Measurements from ENCODE around the gene SAFB.
"Not testable (repeated sequence)": the region's sequence is repeated elsewhere in the genome, so short reads cannot be mapped to it uniquely, and the experiment has no call there.

Gene SAFB

DNA sequence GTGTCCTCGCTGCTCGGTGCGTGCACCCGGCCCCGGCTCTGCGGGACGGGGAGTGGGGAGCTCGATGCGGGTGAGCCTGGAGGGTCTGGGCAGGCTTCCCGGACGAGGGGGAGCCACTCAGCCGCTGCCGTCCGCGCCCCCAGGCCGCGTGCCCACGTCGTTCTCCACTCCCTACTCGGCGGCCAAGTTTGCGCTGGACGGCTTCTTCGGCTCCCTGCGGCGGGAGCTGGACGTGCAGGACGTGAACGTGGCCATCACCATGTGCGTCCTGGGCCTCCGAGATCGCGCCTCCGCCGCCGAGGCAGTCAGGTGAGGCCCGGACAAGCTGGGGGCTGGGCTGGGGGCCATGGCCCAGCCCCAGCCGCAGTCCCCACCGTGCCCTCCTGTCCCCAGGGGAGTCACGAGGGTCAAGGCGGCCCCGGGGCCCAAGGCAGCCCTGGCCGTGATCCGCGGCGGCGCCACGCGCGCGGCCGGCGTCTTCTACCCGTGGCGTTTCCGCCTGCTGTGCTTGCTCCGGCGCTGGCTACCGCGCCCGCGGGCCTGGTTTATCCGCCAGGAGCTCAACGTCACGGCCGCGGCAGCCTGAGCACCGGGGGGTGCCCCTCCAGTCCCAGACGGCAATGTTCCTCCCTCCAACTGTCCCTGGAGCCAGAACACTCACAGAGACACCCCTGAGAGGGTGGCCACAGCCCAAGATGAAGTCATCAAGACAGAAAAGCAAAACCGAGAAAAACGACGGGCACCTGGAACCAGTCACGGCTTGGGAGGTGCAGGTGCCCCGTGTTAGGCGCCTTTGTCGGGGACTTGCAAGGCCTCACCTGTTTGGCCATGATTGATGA lies 64.7 kb downstream of the SAFB start:
- peak overlapping the region; percentile 29 for H2AFZ ChIP-seq
- H3K36me3 ChIP-seq (ENCODE audit: control insufficient read depth, insufficient read depth, low read length) = no peaks in the 10 kb centered on the region
- peak overlapping the region; percentile 85 for H3K4me2 ChIP-seq (ENCODE audit: low read length)
- no peaks in the 10 kb centered on the region for H3K27me3 ChIP-seq (ENCODE audit: control insufficient read depth, insufficient read depth, low read length)
- no peaks in the 10 kb centered on the region for H3K9me3 ChIP-seq (ENCODE audit: control insufficient read depth, low read length)
- no peak overlapping the region for H3K27ac ChIP-seq
- peak overlapping the region; percentile 64 for H3K4me3 ChIP-seq (ENCODE audit: low read depth, low read length)
- H3K79me2 ChIP-seq = peaks cover 14% of the 10 kb centered on the region
- H3K9ac ChIP-seq = no peak overlapping the region
- no peak for TF ChIP-seq CTCF (IDR thresholded peaks at IDR 0.05)
- H3K4me1 ChIP-seq = no peaks in the 10 kb centered on the region

- H3K4me2 ChIP-seq (ENCODE audit: low read length); H3K4me1 ChIP-seq: not testable (repeated sequence)
These were observed 65.5 kb downstream of the SAFB start for GRCh38 chr19:5688262-5688881.

DNA sequence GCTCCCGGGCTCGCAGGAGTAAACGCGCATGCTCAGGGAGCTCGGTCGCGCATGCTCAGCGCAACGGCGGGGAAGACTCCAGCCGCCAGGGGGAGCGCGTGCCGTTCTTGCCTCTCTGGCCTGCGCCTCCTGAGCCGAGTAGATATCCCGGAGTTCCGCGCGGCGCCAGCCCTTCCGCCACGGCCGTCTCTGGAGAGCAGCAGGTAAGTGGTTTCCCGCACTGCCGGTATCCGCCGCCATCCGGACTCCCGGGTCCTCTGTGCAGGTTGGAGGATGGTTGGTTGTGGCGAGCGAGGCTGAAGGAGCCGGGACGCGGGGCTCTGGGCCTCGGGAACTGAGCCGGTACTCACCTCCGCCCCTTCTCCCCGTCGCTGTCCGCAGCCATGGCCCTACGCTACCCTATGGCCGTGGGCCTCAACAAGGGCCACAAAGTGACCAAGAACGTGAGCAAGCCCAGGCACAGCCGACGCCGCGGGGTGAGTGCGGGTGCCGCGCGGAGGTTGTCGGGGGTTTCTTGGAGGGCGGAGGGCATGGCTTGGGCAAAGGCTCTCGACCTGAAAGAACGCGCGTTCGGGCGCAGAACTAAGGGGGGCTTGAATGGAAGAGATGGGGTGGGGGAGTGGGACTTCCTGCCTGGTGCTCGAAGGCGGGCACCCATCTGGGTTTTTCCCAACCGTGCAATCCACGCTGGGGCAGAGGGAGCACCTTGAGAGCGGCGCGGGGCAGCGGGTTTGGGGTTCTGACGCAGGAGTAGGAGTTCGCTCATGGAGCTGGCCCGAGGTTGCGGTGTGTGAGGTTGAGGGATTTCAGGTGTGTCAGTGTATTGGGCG lies 67.5 kb downstream of the SAFB start, which contains the start of gene RPL36:
Gene RPL36 (plus strand): TSS at position 171 of the 830 bp plus-strand sequence. CDS start 213 bp downstream, at position 384.
- peaks cover 26% of the 10 kb centered on the region for H3K79me2 ChIP-seq
- peak within 1 kb of the TSS; percentile 79 for H3K27ac ChIP-seq
- H3K9me3 ChIP-seq (ENCODE audit: control insufficient read depth, low read length) = no peaks in the 10 kb centered on the region
- peak within 1 kb of the TSS; percentile 69 for H3K9ac ChIP-seq
- H3K27me3 ChIP-seq (ENCODE audit: control insufficient read depth, insufficient read depth, low read length) = no peaks in the 10 kb centered on the region
- peak within 1 kb of the TSS; percentile 85 for H2AFZ ChIP-seq
- peak within 1 kb of the TSS; percentile 94 for H3K4me3 ChIP-seq (ENCODE audit: low read depth, low read length)
- peak; percentile 95 for TF ChIP-seq CTCF (IDR thresholded peaks at IDR 0.05)
- H3K4me1 ChIP-seq = no peaks in the 10 kb centered on the region
- H3K36me3 ChIP-seq (ENCODE audit: control insufficient read depth, insufficient read depth, low read length) = no peaks in the 10 kb centered on the region
- peak within 1 kb of the TSS; percentile 93 for H3K4me2 ChIP-seq (ENCODE audit: low read length)

More at GRCh38 chr19:5688262-5688881, 65.5 kb downstream of the SAFB start:
- H3K27me3 ChIP-seq (ENCODE audit: control insufficient read depth, insufficient read depth, low read length); H3K9me3 ChIP-seq (ENCODE audit: control insufficient read depth, low read length); H3K36me3 ChIP-seq (ENCODE audit: control insufficient read depth, insufficient read depth, low read length); H3K4me3 ChIP-seq (ENCODE audit: low read depth, low read length); H3K27ac ChIP-seq; H3K9ac ChIP-seq; H2AFZ ChIP-seq: not testable (repeated sequence)
- H3K79me2 ChIP-seq = peaks cover 19% of the 10 kb centered on the region

DNA sequence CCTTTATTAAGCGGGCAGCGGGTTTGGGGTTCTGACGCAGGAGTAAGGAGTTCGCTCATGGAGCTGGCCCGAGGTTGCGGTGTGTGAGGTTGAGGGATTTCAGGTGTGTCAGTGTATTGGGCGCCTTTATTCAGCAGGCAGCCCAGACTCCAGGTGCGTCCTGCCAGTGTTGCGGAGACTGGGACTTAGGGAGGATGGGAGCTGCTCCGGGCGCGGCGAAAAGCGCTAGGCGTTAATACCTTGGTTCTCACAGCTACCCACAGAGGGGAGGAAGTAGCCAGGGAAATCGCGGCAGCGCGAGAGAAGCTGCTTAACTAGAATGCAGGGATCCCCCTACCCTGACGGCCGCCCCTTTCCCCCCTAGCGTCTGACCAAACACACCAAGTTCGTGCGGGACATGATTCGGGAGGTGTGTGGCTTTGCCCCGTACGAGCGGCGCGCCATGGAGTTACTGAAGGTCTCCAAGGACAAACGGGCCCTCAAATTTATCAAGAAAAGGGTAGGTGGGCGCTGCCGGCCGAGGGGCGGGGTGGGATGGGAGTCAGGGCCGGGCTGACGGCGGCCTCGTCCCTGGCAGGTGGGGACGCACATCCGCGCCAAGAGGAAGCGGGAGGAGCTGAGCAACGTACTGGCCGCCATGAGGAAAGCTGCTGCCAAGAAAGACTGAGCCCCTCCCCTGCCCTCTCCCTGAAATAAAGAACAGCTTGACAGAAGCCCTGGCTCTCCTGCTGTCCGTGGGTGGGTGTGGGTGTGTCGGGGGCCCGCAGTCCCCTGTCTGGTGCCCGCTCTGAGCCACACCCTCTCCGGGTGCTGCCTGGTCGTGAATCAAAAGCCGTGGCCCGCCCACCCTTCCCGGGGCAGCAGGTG lies 68.3 kb downstream of the SAFB start:
- H3K36me3 ChIP-seq (ENCODE audit: control insufficient read depth, insufficient read depth, low read length) = no peaks in the 10 kb centered on the region
- peak overlapping the region; percentile 85 for H2AFZ ChIP-seq
- no peaks in the 10 kb centered on the region for H3K27me3 ChIP-seq (ENCODE audit: control insufficient read depth, insufficient read depth, low read length)
- H3K9me3 ChIP-seq (ENCODE audit: control insufficient read depth, low read length) = no peaks in the 10 kb centered on the region
- TF ChIP-seq CTCF (IDR thresholded peaks at IDR 0.05) = no peak
- peak overlapping the region; percentile 93 for H3K4me2 ChIP-seq (ENCODE audit: low read length)
- peak overlapping the region; percentile 94 for H3K4me3 ChIP-seq (ENCODE audit: low read depth, low read length)
- peak overlapping the region; percentile 69 for H3K9ac ChIP-seq
- H3K79me2 ChIP-seq = peaks cover 27% of the 10 kb centered on the region
- H3K4me1 ChIP-seq = no peaks in the 10 kb centered on the region
- peak overlapping the region; percentile 79 for H3K27ac ChIP-seq
